Omental fat pad (tissue), 4 donors: ENCODE results near the gene TENT4A. TPM values are rescaled to one million over a fixed set of nuclear protein-coding genes. Genes with fewer than 3 reads are reported as not detected.

ENCODE experiments used
- ATAC-seq: fragments of 150-250 bp; one replicate; pipeline ENCODE4 v1.9.1; 2016; ENCODE audit warnings: mild to moderate bottlenecking, moderate library complexity; ENCODE audit not compliant: low FRiP score
- DNase-seq: peaks from one replicate; pipeline ENCODE4 v3.0.0-alpha.2; 2019; ENCODE audit warnings: low spot score
- CTCF ChIP-seq, 3 donors: fragments of 450-650 bp; IDR thresholded peaks; one replicate each; pipeline ENCODE4 v1.5.1; 2016 to 2017; ENCODE audit warnings: antibody characterized with exemption in 3 of 3, mild to moderate bottlenecking in 3 of 3, moderate library complexity in 2 of 3
- total RNA-seq, 4 donors: library from RNA; depleted of rRNA; stranded (reverse); fragments of >200 nt; gene quantifications; one replicate each; pipeline ENCODE4 v1.1.0, GENCODE V29; 2016

TENT4A gene
- total RNA-seq, 4 donors from 2014 or later, result 25.1 to 40.1 (median 31.1) TPM

- TF ChIP-seq CTCF (IDR thresholded peaks at IDR 0.05), result no peak
- no peak for DNase-seq
- no peak for ATAC-seq
Observed at GRCh38 chr5:6747103-6747502, 33.9 kb downstream of the TENT4A start.

DNA sequence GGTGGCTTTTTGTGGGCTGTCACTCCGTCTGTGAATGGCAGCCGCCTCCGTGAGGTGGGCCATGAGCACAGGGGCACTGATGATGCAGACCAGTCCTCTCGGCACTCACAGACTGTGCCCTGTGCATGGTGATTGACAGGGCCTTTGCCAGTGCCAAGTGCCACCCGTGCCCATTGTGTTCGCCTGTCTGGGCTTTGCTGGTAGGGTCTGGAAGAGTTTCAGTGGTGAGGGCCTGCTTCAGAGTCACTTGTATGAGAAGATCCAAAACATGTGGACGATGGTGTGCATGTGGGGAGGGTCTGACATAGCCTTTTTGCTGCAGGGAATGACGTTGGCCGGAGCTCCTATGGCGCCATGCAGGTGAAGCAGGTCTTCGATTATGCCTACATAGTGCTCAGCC, 34.9 kb downstream of the TENT4A start:
- no peak for DNase-seq
- ATAC-seq, result no peak
- no peak for TF ChIP-seq CTCF (IDR thresholded peaks at IDR 0.05)

DNA sequence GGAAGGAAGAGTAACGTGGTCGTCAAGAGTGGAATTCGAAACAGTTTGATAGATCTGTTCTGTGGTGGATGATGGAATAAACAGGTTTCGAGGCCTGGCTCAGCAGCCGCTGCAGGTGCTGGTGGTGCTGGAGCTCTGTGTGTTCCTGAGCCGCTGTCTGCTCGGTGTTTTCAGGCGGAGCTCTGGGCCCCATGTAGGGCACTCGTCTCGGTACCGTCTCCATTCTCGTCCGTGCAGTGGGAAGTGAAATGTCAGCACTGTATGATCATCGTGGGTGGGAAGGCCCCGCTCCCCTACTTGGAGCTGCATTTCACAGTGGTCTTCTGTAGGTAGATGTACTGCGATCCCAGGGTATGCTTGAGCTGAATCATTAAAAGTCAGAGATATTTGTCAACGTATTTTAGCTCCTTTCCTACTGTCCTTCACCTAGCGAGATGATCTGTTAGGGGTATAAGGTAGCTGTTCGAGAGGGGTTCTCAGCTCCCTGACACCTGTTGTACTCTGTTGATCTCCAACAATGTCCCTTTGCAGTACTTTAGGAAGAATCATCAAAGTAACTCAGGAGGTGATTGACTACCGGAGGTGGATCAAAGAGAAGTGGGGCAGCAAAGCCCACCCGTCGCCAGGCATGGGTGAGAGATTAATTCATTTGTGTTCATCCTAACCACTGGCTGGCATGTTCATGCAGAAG, 35.9 kb downstream of the TENT4A start:
- DNase-seq (no peak), ATAC-seq (no peak)
- no peak for TF ChIP-seq CTCF (IDR thresholded peaks at IDR 0.05)

DNA sequence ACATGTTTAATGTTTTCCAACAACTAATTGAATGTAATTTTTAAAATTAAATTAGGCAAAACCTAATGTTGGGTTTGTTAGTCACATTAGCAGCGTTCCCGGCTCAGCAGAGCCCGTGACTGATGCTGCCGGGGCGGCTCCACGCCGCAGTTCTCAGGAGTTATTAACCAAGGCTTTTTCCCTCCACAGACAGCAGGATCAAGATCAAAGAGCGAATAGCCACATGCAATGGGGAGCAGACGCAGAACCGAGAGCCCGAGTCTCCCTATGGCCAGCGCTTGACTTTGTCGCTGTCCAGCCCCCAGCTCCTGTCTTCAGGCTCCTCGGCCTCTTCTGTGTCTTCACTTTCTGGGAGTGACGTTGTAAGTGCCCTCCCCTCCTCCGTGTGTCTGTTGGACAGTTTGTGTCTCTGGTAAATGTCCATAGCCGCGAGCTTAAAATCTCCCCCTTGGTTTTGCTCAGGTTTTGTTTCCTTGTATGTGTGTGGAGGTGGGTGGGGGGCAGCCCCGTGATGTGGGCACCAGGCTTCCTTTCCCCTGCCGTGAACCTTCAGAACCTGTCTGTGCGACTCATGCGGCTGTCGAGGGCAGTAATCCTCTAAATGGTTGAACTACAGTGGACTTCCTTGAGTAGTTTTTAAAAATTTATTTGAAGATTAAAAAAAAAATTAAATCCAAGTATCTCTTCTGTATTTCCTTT, 37.1 kb downstream of the TENT4A start:
- ATAC-seq, result no peak
- no peak for DNase-seq

DNA sequence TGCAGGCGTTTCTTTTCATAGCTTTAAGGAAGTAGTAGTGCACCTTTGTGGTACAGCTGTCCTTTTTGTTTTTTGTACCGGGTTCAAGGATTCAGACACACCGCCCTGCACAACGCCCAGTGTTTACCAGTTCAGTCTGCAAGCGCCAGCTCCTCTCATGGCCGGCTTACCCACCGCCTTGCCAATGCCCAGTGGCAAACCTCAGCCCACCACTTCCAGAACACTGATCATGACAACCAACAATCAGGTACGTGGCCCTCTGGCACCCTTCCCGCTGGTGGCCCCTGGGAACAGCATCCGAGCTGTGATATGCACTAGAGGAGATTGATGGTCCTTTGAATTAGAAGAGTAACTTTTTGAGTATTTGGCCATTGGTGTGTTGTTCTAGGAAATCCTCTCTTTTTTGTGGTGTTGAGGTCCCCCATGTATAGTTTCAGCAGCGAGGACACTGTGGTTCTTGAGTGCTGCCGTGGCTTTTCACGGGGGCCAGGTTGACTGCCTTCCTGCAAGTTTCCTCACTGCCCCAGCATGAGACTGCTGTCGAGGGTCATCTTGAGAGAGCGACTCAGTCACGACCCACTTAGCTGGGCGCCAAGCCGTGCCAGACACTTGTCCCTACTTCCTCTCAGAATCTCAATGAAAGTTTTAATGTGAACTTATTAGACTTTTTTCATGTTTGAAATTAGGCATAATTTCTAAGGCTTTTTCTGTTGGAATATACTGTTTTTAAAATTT, 37.9 kb downstream of the TENT4A start:
- ATAC-seq (no peak), DNase-seq (no peak)
- TF ChIP-seq CTCF (IDR thresholded peaks at IDR 0.05), result no peak

More for the DNA sequence above, 37.1 kb downstream of the TENT4A start:
- no peak for TF ChIP-seq CTCF (IDR thresholded peaks at IDR 0.05)

GRCh38 chr5:6752236-6752635, 39.0 kb downstream of the TENT4A start:
- TF ChIP-seq CTCF (IDR thresholded peaks at IDR 0.05), result no peak
- ATAC-seq, result no peak
- no peak for DNase-seq
